HepG2 (cell line): ENCODE results near the gene USP20. TPM values are rescaled to one million over a fixed set of nuclear protein-coding genes. Genes with fewer than 3 reads are reported as not detected.

ENCODE experiments used
- HHEX ChIP-seq: IDR thresholded peaks from 2 replicates; pipeline ENCODE4 v1.6.1; 2016; ENCODE audit warnings: control low read depth
- HNRNPK ChIP-seq: fragments of 200-400 bp; formaldehyde crosslinking; IDR thresholded peaks from 2 replicates; pipeline ENCODE4 v1.6.1; 2018; ENCODE audit warnings: low read length, low read depth, moderate library complexity, mild to moderate bottlenecking; ENCODE audit not compliant: poor library complexity, severe bottlenecking
- HNRNPUL1 ChIP-seq: fragments of 200-400 bp; formaldehyde crosslinking; IDR thresholded peaks from 2 replicates; pipeline ENCODE4 v1.6.1; 2017; ENCODE audit warnings: low read depth, mild to moderate bottlenecking, low read length, moderate library complexity
- HOXA3 ChIP-seq: sonication (generic); formaldehyde crosslinking; IDR thresholded peaks from 2 replicates; pipeline ENCODE4 v1.5.0; 2020; ENCODE audit warnings: missing genetic modification reagents
- HOXA7 ChIP-seq: sonication (generic); formaldehyde crosslinking; IDR thresholded peaks from 2 replicates; pipeline ENCODE4 v1.8.1; 2022; ENCODE audit warnings: mild to moderate bottlenecking, missing genetic modification reagents, moderate library complexity
- JDP2 ChIP-seq: sonication (generic); formaldehyde crosslinking; IDR thresholded peaks from 2 replicates; pipeline ENCODE4 v1.8.1; 2022; ENCODE audit warnings: missing genetic modification reagents, borderline replicate concordance
- NR2C2 ChIP-seq: sonication (generic); formaldehyde crosslinking; IDR thresholded peaks from 2 replicates; pipeline ENCODE4 v1.4.0; 2020; ENCODE audit warnings: missing genetic modification reagents, mild to moderate bottlenecking, moderate library complexity, borderline replicate concordance
- PAF1 ChIP-seq: IDR thresholded peaks from 2 replicates; pipeline ENCODE4 v1.6.1; 2016; ENCODE audit warnings: missing genetic modification reagents, missing compliant biosample characterization
- RXRA ChIP-seq: sonication (generic); formaldehyde crosslinking; IDR thresholded peaks from 2 replicates; pipeline ENCODE4 v1.5.1; 2020; ENCODE audit warnings: missing genetic modification reagents
- SIX4 ChIP-seq: sonication (generic); formaldehyde crosslinking; IDR thresholded peaks from 2 replicates; pipeline ENCODE4 v1.4.0; 2020; ENCODE audit warnings: missing genetic modification reagents
- SPEN ChIP-seq: sonication (generic); formaldehyde crosslinking; IDR thresholded peaks from 2 replicates; pipeline ENCODE4 v1.5.1; 2020; ENCODE audit warnings: low read depth, mild to moderate bottlenecking, missing genetic modification reagents
- SRSF1 ChIP-seq: fragments of 200-400 bp; formaldehyde crosslinking; optimal IDR thresholded peaks from 2 replicates; pipeline ENCODE3; 2017; ENCODE audit warnings: mild to moderate bottlenecking, low read depth, low read length, moderate library complexity
- ZBTB20 ChIP-seq: sonication (generic); formaldehyde crosslinking; IDR thresholded peaks from 2 replicates; pipeline ENCODE4 v1.8.1; 2023; ENCODE audit warnings: missing genetic modification reagents, low read depth, mild to moderate bottlenecking, borderline replicate concordance
- ZNF280D ChIP-seq: sonication (generic); formaldehyde crosslinking; IDR thresholded peaks from 2 replicates; pipeline ENCODE4 v1.5.1; 2020; ENCODE audit warnings: mild to moderate bottlenecking, missing genetic modification reagents
- ZNF331 ChIP-seq: sonication (generic); formaldehyde crosslinking; IDR thresholded peaks from 2 replicates; pipeline ENCODE4 v1.4.0; 2020; ENCODE audit warnings: missing genetic modification reagents
- ZNF556 ChIP-seq: sonication (generic); formaldehyde crosslinking; IDR thresholded peaks from 2 replicates; pipeline ENCODE4 v1.4.0; 2020; ENCODE audit warnings: mild to moderate bottlenecking, missing genetic modification reagents, borderline replicate concordance
- ZNF574 ChIP-seq: sonication (generic); formaldehyde crosslinking; IDR thresholded peaks from 2 replicates; pipeline ENCODE4 v1.4.0; 2020; ENCODE audit warnings: missing genetic modification reagents
- ZNF605 ChIP-seq: sonication (generic); formaldehyde crosslinking; IDR thresholded peaks from 2 replicates; pipeline ENCODE4 v1.8.0; 2022; ENCODE audit warnings: mild to moderate bottlenecking, missing genetic modification reagents
- ZNF639 ChIP-seq: conservative IDR thresholded peaks from 2 replicates; pipeline ENCODE4 v1.6.1; 2018; ENCODE audit warnings: missing genetic modification reagents
- ZNF800 ChIP-seq: sonication (generic); formaldehyde crosslinking; IDR thresholded peaks from 2 replicates; pipeline ENCODE4 v1.4.0; 2020; ENCODE audit warnings: missing genetic modification reagents
- ZNF879 ChIP-seq: sonication (generic); formaldehyde crosslinking; IDR thresholded peaks from 2 replicates; pipeline ENCODE4 v1.8.1; 2023; ENCODE audit warnings: missing genetic modification reagents
- ZNF883 ChIP-seq: sonication (generic); formaldehyde crosslinking; IDR thresholded peaks from 2 replicates; pipeline ENCODE4 v1.5.1; 2020; ENCODE audit warnings: mild to moderate bottlenecking, missing genetic modification reagents; ENCODE audit errors: not compliant biosample characterization
- polyA plus RNA-seq, 8 experiments: library from polyadenylated mRNA; depleted of rRNA in 3 of 8; stranded (reverse) in 7 of 8; unstranded in 1 of 8; fragments of >200 nt; fragmentation: Illumina TruSeq in 4 of 8; extraction: Trizol in 4 of 8; gene quantifications; 2 replicates each; pipeline versions ENCODE4 v1.2.1 to v1.2.3, GENCODE V29; 2011 to 2016; ENCODE audit warnings: low read depth in 4 of 8, missing spikeins in 1 of 8, mixed read lengths in 1 of 8; ENCODE audit not compliant: insufficient read depth in 1 of 8
- total RNA-seq, 5 experiments: library from RNA; depleted of rRNA; stranded (reverse); fragments of >200 nt; fragmentation: Illumina TruSeq; extraction: Trizol; gene quantifications; 2 replicates each; pipeline ENCODE4 v1.2.3, GENCODE V29; 2016; ENCODE audit warnings: low read depth in 1 of 5

Gene USP20
- total and polyA plus RNA-seq, 2 of the 13 experiments (the other 11 are each of a cell fraction or from before 2014, with no cell fraction given), result 4.4 to 5.9 TPM

GRCh38 chr9:129885018-129885669 lies 49.9 kb downstream of the USP20 start (continued):
- no peak for TF ChIP-seq RXRA (CRISPR knock-in tag)
- no peak for TF ChIP-seq SIX4 (CRISPR knock-in tag)
- no peak for TF ChIP-seq ZNF800 (CRISPR knock-in tag)
- no peak for TF ChIP-seq ZNF883
- no peak for TF ChIP-seq JDP2
- TF ChIP-seq HNRNPK, result no peak
- TF ChIP-seq NR2C2, result no peak
- TF ChIP-seq ZNF879 (CRISPR knock-in tag), result no peak
- peak; percentile 43; the same call in 1 of the 2 replicates for TF ChIP-seq HOXA3 (CRISPR knock-in tag)
- no peak for TF ChIP-seq ZNF331 (CRISPR knock-in tag)
- TF ChIP-seq ZNF280D (CRISPR knock-in tag), result no peak
- TF ChIP-seq HOXA7 (CRISPR knock-in tag), result no peak
- no peak for TF ChIP-seq PAF1
- TF ChIP-seq HHEX (CRISPR knock-in tag), result no peak
- no peak for TF ChIP-seq SRSF1
- 0 out of 2 replicates have a peak, but pooled peaks have one; percentile 35 for TF ChIP-seq ZBTB20
- no peak for TF ChIP-seq ZNF605
- TF ChIP-seq SPEN (CRISPR knock-in tag), result 0 out of 2 replicates have a peak, but pooled peaks have one; percentile 13
- no peak; the same call in 1 of the 2 replicates for TF ChIP-seq ZNF556
- TF ChIP-seq HNRNPUL1, result no peak
- TF ChIP-seq ZNF574, result no peak; the same call in none of the 2 replicates
- no peak for TF ChIP-seq ZNF639
